Immature natural killer cell (primary cell): Measurements from ENCODE around the gene EFHD2. TPM values are rescaled to one million over a fixed set of nuclear protein-coding genes. Genes with fewer than 3 reads are reported as not detected.

Experiments
- polyA plus RNA-seq, 3 donors: library from polyadenylated mRNA; unstranded; fragments of 300-500 nt; fragmentation: Illumina TruSeq; gene quantifications; one replicate each; pipeline ENCODE4 v1.2.3, GENCODE V29; 2021

EFHD2 gene
- polyA plus RNA-seq, 3 donors from 2014 or later = 686 to 1,063 (median 771) TPM

Other genes starting within 250 kb of the EFHD2 start
- gene FHAD1, start 162.7 kb upstream of the EFHD2 start, polyA plus RNA-seq = under 1 TPM in 1 of 3 donors, not detected in 2; 0.28 TPM
- gene CTRC, start 28.6 kb downstream of the EFHD2 start, polyA plus RNA-seq = not detected
- gene CELA2A, start 46.8 kb downstream of the EFHD2 start, polyA plus RNA-seq = not detected
- gene CELA2B, start 66.2 kb downstream of the EFHD2 start, polyA plus RNA-seq = not detected
- gene CASP9, start 114.3 kb downstream of the EFHD2 start, polyA plus RNA-seq = 10 to 100 TPM; 17.0 to 19.4 (median 19.4) TPM
- gene DNAJC16, start 117.0 kb downstream of the EFHD2 start, polyA plus RNA-seq = 1 to 10 TPM; 3.7 to 8.9 (median 4.0) TPM
- under 1 TPM in 2 of 3 donors, not detected in 1; 0.39 to 0.64 TPM for gene AGMAT, start 175.2 kb downstream of the EFHD2 start, polyA plus RNA-seq
- 1 to 10 TPM; 1.9 to 5.2 (median 3.3) TPM for gene DDI2, start 207.6 kb downstream of the EFHD2 start, polyA plus RNA-seq